Measurements from ENCODE around the gene FLNB.

Gene FLNB

GRCh38 chr3:58112185-58112535, 103.9 kb downstream of the FLNB start:
- no peak for DNase-seq

GRCh38 chr3:58115175-58115574, 107.0 kb downstream of the FLNB start:
- DNase-seq = no peak

- DNase-seq = peak; percentile 23
Measured at GRCh38 chr3:58116161-58116955, 108.1 kb downstream of the FLNB start.

GRCh38 chr3:58116985-58117384, 108.8 kb downstream of the FLNB start:
- no peak for DNase-seq

GRCh38 chr3:58117561-58118181, 109.4 kb downstream of the FLNB start:
- DNase-seq = no peak

- no peak for DNase-seq
Measured at GRCh38 chr3:58119186-58119585, 111.0 kb downstream of the FLNB start.

GRCh38 chr3:58120075-58120812, 112.0 kb downstream of the FLNB start:
- DNase-seq = no peak

GRCh38 chr3:58121183-58121582, 113.0 kb downstream of the FLNB start:
- no peak for DNase-seq

GRCh38 chr3:58122936-58123700, 114.9 kb downstream of the FLNB start:
- no peak for DNase-seq

GRCh38 chr3:58124387-58124786, 116.2 kb downstream of the FLNB start:
- no peak for DNase-seq

GRCh38 chr3:58129041-58129770, 121.0 kb downstream of the FLNB start:
- DNase-seq = no peak

GRCh38 chr3:58130591-58130990, 122.4 kb downstream of the FLNB start:
- DNase-seq = no peak

- DNase-seq = no peak
Measured at GRCh38 chr3:58131101-58131825, 123.0 kb downstream of the FLNB start.

GRCh38 chr3:58132850-58133249, 124.6 kb downstream of the FLNB start:
- DNase-seq = no peak

GRCh38 chr3:58134468-58134867, 126.2 kb downstream of the FLNB start:
- DNase-seq = no peak

- DNase-seq = no peak
Measured at GRCh38 chr3:58135712-58136543, 127.7 kb downstream of the FLNB start.

- no peak for DNase-seq
Measured at GRCh38 chr3:58137306-58137705, 129.1 kb downstream of the FLNB start.

GRCh38 chr3:58141766-58142345, 133.6 kb downstream of the FLNB start:
- no peak for DNase-seq

- no peak for DNase-seq
Measured at GRCh38 chr3:58143417-58144055, 135.3 kb downstream of the FLNB start.

All from activated T-cell treated with anti-CD3 and anti-CD28 coated beads for 4 hours (primary cell).